H9 (cell line): ENCODE measurements around the gene GLRA2. TPM values are rescaled to one million over a fixed set of nuclear protein-coding genes. Genes with fewer than 3 reads are reported as not detected.

ENCODE experiments used
- DNase-seq: peaks from one replicate; pipeline ENCODE4 v3.0.0-alpha.2; 2017
- H2AFZ ChIP-seq: one replicate; pipeline ENCODE4 v1.6.1; 2013; ENCODE audit warnings: mild to moderate bottlenecking, low read length, control low read depth, moderate library complexity
- H2AK5ac ChIP-seq: 2 replicates; pipeline ENCODE4 v1.6.1; 2013; ENCODE audit warnings: low read length, control low read depth, mixed read lengths; ENCODE audit not compliant: insufficient read length
- H2BK120ac ChIP-seq: one replicate; pipeline ENCODE4 v1.6.1; 2013; ENCODE audit warnings: low read depth, mild to moderate bottlenecking, low read length, control low read depth, inconsistent platforms; ENCODE audit not compliant: poor library complexity, severe bottlenecking
- H2BK12ac ChIP-seq: 2 replicates; pipeline ENCODE4 v1.6.1; 2013; ENCODE audit warnings: low read length, control low read depth, mixed read lengths, low read depth; ENCODE audit not compliant: insufficient read length
- H2BK15ac ChIP-seq: 2 replicates; pipeline ENCODE4 v1.6.1; 2013; ENCODE audit warnings: low read depth, low read length, control low read depth
- H2BK20ac ChIP-seq: one replicate; pipeline ENCODE4 v1.6.1; 2013; ENCODE audit warnings: low read depth, mild to moderate bottlenecking, low read length, control low read depth, inconsistent platforms; ENCODE audit not compliant: poor library complexity, severe bottlenecking
- H2BK5ac ChIP-seq: 2 replicates; pipeline ENCODE4 v1.6.1; 2013; ENCODE audit warnings: low read length, control low read depth, mixed read lengths; ENCODE audit not compliant: insufficient read length
- H3K14ac ChIP-seq: 2 replicates; pipeline ENCODE4 v1.6.1; 2013; ENCODE audit warnings: low read length, control low read depth; ENCODE audit not compliant: insufficient read depth
- H3K18ac ChIP-seq: 2 replicates; pipeline ENCODE4 v1.6.1; 2013; ENCODE audit warnings: low read depth, mild to moderate bottlenecking, mixed read lengths, low read length, control low read depth; ENCODE audit not compliant: insufficient read length
- H3K23ac ChIP-seq: 2 replicates; pipeline ENCODE4 v1.6.1; 2013; ENCODE audit warnings: low read length, control low read depth, mixed read lengths, low read depth; ENCODE audit not compliant: insufficient read length
- H3K23me2 ChIP-seq: 2 replicates; pipeline ENCODE4 v1.6.1; 2013; ENCODE audit warnings: low read depth, mild to moderate bottlenecking, mixed read lengths, low read length, control low read depth; ENCODE audit not compliant: insufficient read length, poor library complexity, severe bottlenecking
- H3K27ac ChIP-seq: 2 replicates; pipeline ENCODE4 v1.5.1; 2013; ENCODE audit warnings: low read length, control low read depth, mixed read lengths, low read depth; ENCODE audit not compliant: insufficient read length
- H3K27me3 ChIP-seq: 2 replicates; pipeline ENCODE4 v1.6.1; 2013; ENCODE audit warnings: low read length, control low read depth, inconsistent platforms; ENCODE audit not compliant: insufficient read depth
- H3K4ac ChIP-seq: 2 replicates; pipeline ENCODE4 v1.6.1; 2013; ENCODE audit warnings: low read depth, mild to moderate bottlenecking, control low read depth, inconsistent platforms, low read length, moderate library complexity
- H3K4me1 ChIP-seq: 2 replicates; pipeline ENCODE4 v1.6.1; 2013; ENCODE audit warnings: low read length, control low read depth, inconsistent platforms; ENCODE audit not compliant: insufficient read depth
- H3K4me2 ChIP-seq: 2 replicates; pipeline ENCODE4 v1.6.1; 2013; ENCODE audit warnings: low read length, control low read depth, mixed read lengths; ENCODE audit not compliant: insufficient read length, insufficient read depth
- H3K56ac ChIP-seq: 2 replicates; pipeline ENCODE4 v1.6.1; 2013; ENCODE audit warnings: low read depth, mild to moderate bottlenecking, mixed read lengths, low read length, control low read depth; ENCODE audit not compliant: insufficient read length
- H3K79me1 ChIP-seq: 2 replicates; pipeline ENCODE4 v1.6.1; 2013; ENCODE audit warnings: low read depth, mild to moderate bottlenecking, moderate library complexity, low read length, control low read depth, inconsistent platforms; ENCODE audit not compliant: insufficient read depth, poor library complexity, severe bottlenecking
- H3K79me2 ChIP-seq: 2 replicates; pipeline ENCODE4 v1.6.1; 2013; ENCODE audit warnings: low read length, control low read depth, inconsistent platforms; ENCODE audit not compliant: insufficient read depth
- H3K9ac ChIP-seq: 2 replicates; pipeline ENCODE4 v1.6.1; 2013; ENCODE audit warnings: low read length, control low read depth, mixed read lengths; ENCODE audit not compliant: insufficient read length; ENCODE audit errors: extremely low read depth
- H3K9me3 ChIP-seq: one replicate; pipeline ENCODE4 v1.6.1; 2013; ENCODE audit warnings: low read depth, low read length, inconsistent platforms; ENCODE audit not compliant: control insufficient read depth
- H3T11ph ChIP-seq: one replicate; pipeline ENCODE4 v1.6.1; 2013; ENCODE audit warnings: mild to moderate bottlenecking, low read length, control low read depth, inconsistent platforms
- H4K20me1 ChIP-seq: one replicate; pipeline ENCODE4 v1.6.1; 2013; ENCODE audit not compliant: control insufficient read depth, insufficient read length, insufficient read depth
- H4K5ac ChIP-seq: 2 replicates; pipeline ENCODE4 v1.6.1; 2013; ENCODE audit warnings: low read depth, mild to moderate bottlenecking, mixed read lengths, low read length, control low read depth; ENCODE audit not compliant: insufficient read length
- H4K8ac ChIP-seq: replicated peaks from 2 replicates; pipeline ENCODE4 v1.6.1; 2013; ENCODE audit warnings: low read length, control low read depth, mixed read lengths, low read depth; ENCODE audit not compliant: insufficient read length
- H4K91ac ChIP-seq: 2 replicates; pipeline ENCODE4 v1.6.1; 2013; ENCODE audit warnings: low read depth, mild to moderate bottlenecking, moderate library complexity, mixed read lengths, low read length, control low read depth; ENCODE audit not compliant: insufficient read length
- H3K27ac Mint-ChIP-seq, 3 experiments: 2 replicates in 2 of 3; 3 replicates in 1 of 3; pipeline ENCODE4 v1.8.0; 2020 to 2021; ENCODE audit warnings: mixed read lengths in 3 of 3, mild to moderate bottlenecking in 1 of 3, moderate library complexity in 1 of 3
- H3K27me3 Mint-ChIP-seq: 2 replicates; pipeline ENCODE4 v1.8.0; 2021; ENCODE audit warnings: low read depth, mild to moderate bottlenecking, moderate library complexity, mixed read lengths
- H3K36me3 Mint-ChIP-seq, 3 experiments: 2 replicates in 2 of 3; 3 replicates in 1 of 3; pipeline ENCODE4 v1.8.0; 2020 to 2021; ENCODE audit warnings: low read depth in 3 of 3, mixed read lengths in 3 of 3; ENCODE audit not compliant: insufficient read depth in 1 of 3
- H3K4me1 Mint-ChIP-seq, 2 experiments: 2 replicates each; pipeline ENCODE4 v1.8.0; 2020; ENCODE audit warnings: mixed read lengths in 2 of 2
- H3K4me3 Mint-ChIP-seq, 2 experiments: 2 replicates in 1 of 2; 3 replicates in 1 of 2; pipeline ENCODE4 v1.8.0; 2020 to 2021; ENCODE audit warnings: mild to moderate bottlenecking in 2 of 2, mixed read lengths in 2 of 2, moderate library complexity in 1 of 2
- H3K9me3 Mint-ChIP-seq, 2 experiments: 2 replicates in 1 of 2; 3 replicates in 1 of 2; pipeline ENCODE4 v1.8.0; 2020; ENCODE audit warnings: mild to moderate bottlenecking in 2 of 2, mixed read lengths in 2 of 2, moderate library complexity in 1 of 2
- whole genome bisulfite sequencing: extraction: QIAGEN DNeasy Blood & Tissue Kit; methylation state at CpG from one replicate; pipeline ENCODE4 v1.1.7; 2013; ENCODE audit warnings: missing lambda C conversion rate, low lambda C conversion rate, mixed read lengths; ENCODE audit not compliant: insufficient read length; ENCODE audit errors: extremely low coverage; 5-methylcytosine and 5-hydroxymethylcytosine counted together
- total RNA-seq: library from RNA; stranded (reverse); gene quantifications from 2 replicates; pipeline ENCODE4 v1.2.1, GENCODE V29; 2021
- TF ChIP-seq, protein P1 (sequence below): fragments of 200-600 bp; sonication (generic); conservative IDR thresholded peaks from 3 replicates; pipeline ENCODE4 v1.8.0; 2021; ENCODE audit warnings: antibody characterized with exemption, mild to moderate bottlenecking

The GLRA2 gene
- total RNA-seq, 1 experiment from 2014 or later = not detected

DNA sequence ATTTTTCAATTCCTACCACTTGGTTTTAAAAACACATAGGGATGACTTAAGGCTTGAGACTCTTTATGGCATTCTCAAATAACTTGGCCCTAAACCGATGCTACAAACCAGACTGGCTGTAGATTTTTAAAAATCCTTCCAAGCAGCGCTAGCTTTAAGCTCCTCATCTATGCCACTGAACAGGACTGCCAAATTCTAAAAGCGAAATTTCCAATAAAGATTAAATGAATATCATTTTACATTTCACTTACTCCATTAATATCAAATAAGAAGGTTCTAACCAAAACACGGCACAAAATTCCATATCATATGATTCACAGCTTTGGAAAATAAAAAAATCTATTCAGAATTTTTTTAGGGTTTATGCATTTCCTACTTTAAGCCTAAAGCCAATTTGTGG, 209.3 kb downstream of the GLRA2 start:
- peaks cover 0 to 10% (median under 1%) of the 10 kb centered on the region in 3 experiments; a peak in 4 of 7 replicates for H3K36me3 Mint-ChIP-seq
- H3K18ac ChIP-seq = no peak overlapping the region
- no peaks in the 10 kb centered on the region for H3K79me1 ChIP-seq
- TF ChIP-seq, protein P1, sequence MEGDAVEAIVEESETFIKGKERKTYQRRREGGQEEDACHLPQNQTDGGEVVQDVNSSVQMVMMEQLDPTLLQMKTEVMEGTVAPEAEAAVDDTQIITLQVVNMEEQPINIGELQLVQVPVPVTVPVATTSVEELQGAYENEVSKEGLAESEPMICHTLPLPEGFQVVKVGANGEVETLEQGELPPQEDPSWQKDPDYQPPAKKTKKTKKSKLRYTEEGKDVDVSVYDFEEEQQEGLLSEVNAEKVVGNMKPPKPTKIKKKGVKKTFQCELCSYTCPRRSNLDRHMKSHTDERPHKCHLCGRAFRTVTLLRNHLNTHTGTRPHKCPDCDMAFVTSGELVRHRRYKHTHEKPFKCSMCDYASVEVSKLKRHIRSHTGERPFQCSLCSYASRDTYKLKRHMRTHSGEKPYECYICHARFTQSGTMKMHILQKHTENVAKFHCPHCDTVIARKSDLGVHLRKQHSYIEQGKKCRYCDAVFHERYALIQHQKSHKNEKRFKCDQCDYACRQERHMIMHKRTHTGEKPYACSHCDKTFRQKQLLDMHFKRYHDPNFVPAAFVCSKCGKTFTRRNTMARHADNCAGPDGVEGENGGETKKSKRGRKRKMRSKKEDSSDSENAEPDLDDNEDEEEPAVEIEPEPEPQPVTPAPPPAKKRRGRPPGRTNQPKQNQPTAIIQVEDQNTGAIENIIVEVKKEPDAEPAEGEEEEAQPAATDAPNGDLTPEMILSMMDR = no peak
- no peak overlapping the region for H3K9ac ChIP-seq
- H4K91ac ChIP-seq = no peak overlapping the region
- no peak overlapping the region for H2AFZ ChIP-seq
- no peaks in the 10 kb centered on the region for H3K23me2 ChIP-seq
- H3K27ac Mint-ChIP-seq = no peak overlapping the region
- no peak overlapping the region for H2BK12ac ChIP-seq
- no peak overlapping the region for H2AK5ac ChIP-seq
- no peak overlapping the region for H2BK20ac ChIP-seq
- H3K4me1 ChIP-seq = no peaks in the 10 kb centered on the region
- H3K56ac ChIP-seq = no peak overlapping the region
- no peak overlapping the region for H3K27ac ChIP-seq
- H3K4me2 ChIP-seq = no peak overlapping the region
- H4K8ac ChIP-seq = no peak overlapping the region
- no peak overlapping the region for H3T11ph ChIP-seq
- no peaks in the 10 kb centered on the region for H3K79me2 ChIP-seq
- H3K27me3 Mint-ChIP-seq = no peaks in the 10 kb centered on the region
- H2BK5ac ChIP-seq = no peak overlapping the region
- H4K20me1 ChIP-seq = no peaks in the 10 kb centered on the region
- no peak overlapping the region for H2BK15ac ChIP-seq
- H4K5ac ChIP-seq = no peak overlapping the region
- no peak overlapping the region for H3K14ac ChIP-seq
- H2BK120ac ChIP-seq = no peak overlapping the region
- H3K9me3 ChIP-seq = no peaks in the 10 kb centered on the region
- no peaks in the 10 kb centered on the region for H3K27me3 ChIP-seq
- DNase-seq = no peak
- H3K23ac ChIP-seq = no peak overlapping the region
- H3K4me3 Mint-ChIP-seq = no peak overlapping the region
- no peak overlapping the region for H3K4ac ChIP-seq
- peaks cover 4 to 5% of the 10 kb centered on the region in 2 experiments; a peak in 3 of 4 replicates for H3K4me1 Mint-ChIP-seq
- WGBS = 100% methylated on average over 2 of the region's 4 CpGs
- H3K9me3 Mint-ChIP-seq = peaks cover 67 to 68% of the 10 kb centered on the region in 2 experiments
